Right lobe of liver (tissue), 6 donors: ENCODE results near the gene ACAP3. TPM values are rescaled to one million over a fixed set of nuclear protein-coding genes. Genes with fewer than 3 reads are reported as not detected.

Experiments used
- ATAC-seq, 4 donors: fragments of 200-7000 bp; cut with Tn5 transposase; one replicate each; pipeline ENCODE4 v1.9.1; 2020; ENCODE audit warnings: mild to moderate bottlenecking in 4 of 4, moderate library complexity in 4 of 4
- DNase-seq, 3 donors: peaks; one replicate each; pipeline ENCODE4 v3.0.0-alpha.2; 2020
- H3K27ac ChIP-seq, 3 donors: fragments of 200-600 bp; one replicate each; pipeline ENCODE4 v1.8.0; 2022
- H3K27me3 ChIP-seq, 2 donors: fragments of 200-600 bp; one replicate each; pipeline ENCODE4 v1.8.0; 2022
- H3K36me3 ChIP-seq, 4 donors: fragments of 200-600 bp; sonication (generic) in 1 of 4; one replicate each; pipeline versions ENCODE4 v1.5.1 to v1.8.0; 2017 to 2022; ENCODE audit warnings: control low read depth in 1 of 4
- H3K4me1 ChIP-seq, 4 donors: fragments of 200-600 bp; sonication (generic) in 1 of 4; one replicate each; pipeline versions ENCODE4 v1.5.1 to v1.8.0; 2017 to 2022; ENCODE audit warnings: control low read depth in 1 of 4
- H3K4me3 ChIP-seq, 3 donors: fragments of 200-600 bp; one replicate each; pipeline ENCODE4 v1.8.0; 2022
- H3K9me3 ChIP-seq, 4 donors: fragments of 200-600 bp; sonication (generic) in 1 of 4; one replicate each; pipeline versions ENCODE4 v1.5.1 to v1.8.0; 2017 to 2022; ENCODE audit warnings: control low read depth in 1 of 4
- POLR2A ChIP-seq: fragments of 450-650 bp; IDR thresholded peaks from one replicate; pipeline ENCODE4 v1.6.1; 2017; ENCODE audit warnings: antibody characterized with exemption, mild to moderate bottlenecking
- WGBS: methylation state at CpG from one replicate; pipeline ENCODE4 v1.1.6; 2018; ENCODE audit warnings: low coverage, low lambda C conversion rate; ENCODE audit not compliant: insufficient coverage; ENCODE audit errors: missing lambda C conversion rate; 5-methylcytosine and 5-hydroxymethylcytosine counted together
- intact Hi-C, 2 donors: fragments of 100-400 bp; cut with DNase I; formaldehyde crosslinking; loops; one replicate each; pipeline versions ENCODE4 v1.11.2 to v1.14.1; 2022
- total RNA-seq, 6 experiments: library from RNA; depleted of rRNA in 2 of 6; stranded (reverse); fragments of >200 nt in 2 of 6; fragmentation: NEBNext Ultra II Directional in 3 of 6; extraction: Animal tissue kit (Norgen Biotek cat#: 25700) in 3 of 6; gene quantifications; one replicate each; pipeline versions ENCODE4 v1.1.0 to v1.2.4, GENCODE V29; 2016 to 2023
- TF ChIP-seq, protein P1 (sequence below), 4 donors: fragments of 200-600 bp in 3 of 4; fragments of 450-650 bp in 1 of 4; IDR thresholded peaks; one replicate each; pipeline versions ENCODE4 v1.5.1 to v1.8.0; 2016 to 2022; ENCODE audit warnings: antibody characterized with exemption in 4 of 4, mild to moderate bottlenecking in 2 of 4
- donor health status: DM: no; HTN: yes; CAD: no.
- donor health status: DM: no; HTN: no; CAD: no.
- donor health status: DM: no; HTN: no; CAD: no.
- donor health status: DM: no; HTN: yes; CAD: no.
- donor health status: DM: no; HTN: yes; CAD: no.

The ACAP3 gene
- total RNA-seq, 6 experiments from 2014 or later = 20.1 to 28.0 (median 22.0) TPM

GRCh38 chr1:1343811-1344421 is 36.2 kb upstream of the ACAP3 start:
- Histone ChIP-seq H3K27me3 (no peaks in the 10 kb centered on the region), H3K4me3 (peak overlapping the region in 2 of 3 donors; percentile 2 to 20), H3K9me3 (no peaks in the 10 kb centered on the region), H3K36me3 (peaks cover 0 to 9% (median under 1%) of the 10 kb centered on the region in 4 donors), H3K4me1 (peaks cover 0 to 47% (median 25%) of the 10 kb centered on the region in 4 donors), H3K27ac (peak overlapping the region in 2 of 3 donors; percentile 49 to 52)
- ATAC-seq = peak; percentile 52 to 75 (median 61)
- peak; percentile 68 to 91 (median 91) for DNase-seq
- intact Hi-C loops = no loop called here
- TF ChIP-seq, protein P1, sequence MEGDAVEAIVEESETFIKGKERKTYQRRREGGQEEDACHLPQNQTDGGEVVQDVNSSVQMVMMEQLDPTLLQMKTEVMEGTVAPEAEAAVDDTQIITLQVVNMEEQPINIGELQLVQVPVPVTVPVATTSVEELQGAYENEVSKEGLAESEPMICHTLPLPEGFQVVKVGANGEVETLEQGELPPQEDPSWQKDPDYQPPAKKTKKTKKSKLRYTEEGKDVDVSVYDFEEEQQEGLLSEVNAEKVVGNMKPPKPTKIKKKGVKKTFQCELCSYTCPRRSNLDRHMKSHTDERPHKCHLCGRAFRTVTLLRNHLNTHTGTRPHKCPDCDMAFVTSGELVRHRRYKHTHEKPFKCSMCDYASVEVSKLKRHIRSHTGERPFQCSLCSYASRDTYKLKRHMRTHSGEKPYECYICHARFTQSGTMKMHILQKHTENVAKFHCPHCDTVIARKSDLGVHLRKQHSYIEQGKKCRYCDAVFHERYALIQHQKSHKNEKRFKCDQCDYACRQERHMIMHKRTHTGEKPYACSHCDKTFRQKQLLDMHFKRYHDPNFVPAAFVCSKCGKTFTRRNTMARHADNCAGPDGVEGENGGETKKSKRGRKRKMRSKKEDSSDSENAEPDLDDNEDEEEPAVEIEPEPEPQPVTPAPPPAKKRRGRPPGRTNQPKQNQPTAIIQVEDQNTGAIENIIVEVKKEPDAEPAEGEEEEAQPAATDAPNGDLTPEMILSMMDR (IDR thresholded peaks at IDR 0.05) = no peak
- no peak for TF ChIP-seq POLR2A
- WGBS = no CpG with 5 or more reads among the region's 24 CpGs

DNA sequence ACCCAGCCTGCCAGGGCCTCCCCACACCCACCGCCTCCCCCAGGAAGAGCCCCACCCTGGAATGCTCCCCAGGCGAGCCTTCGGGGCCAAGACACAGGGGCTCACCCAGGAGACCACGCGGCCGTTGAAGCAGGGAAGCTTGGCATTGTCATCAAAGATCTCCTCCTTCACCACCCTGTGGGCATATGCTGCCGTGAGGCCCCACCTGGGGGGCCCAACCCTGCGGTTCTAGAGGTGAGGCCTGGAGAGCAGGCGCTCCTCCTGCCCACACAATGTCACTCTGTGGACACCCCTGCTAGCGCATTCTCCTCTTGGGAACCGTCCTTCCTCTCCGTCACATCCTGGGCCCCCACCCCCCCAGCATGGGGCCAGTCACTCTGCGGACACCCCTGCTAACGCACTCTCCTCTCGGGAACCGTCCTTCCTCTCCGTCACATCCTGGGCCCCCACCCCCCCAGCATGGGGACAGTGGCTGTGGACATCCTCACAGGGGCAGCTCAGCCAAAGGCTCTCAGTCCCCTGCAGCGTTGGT is 34.9 kb upstream of the ACAP3 start:
- Histone ChIP-seq H3K36me3 (peaks cover 0 to 18% (median 2%) of the 10 kb centered on the region in 4 donors), H3K4me3 (no peak overlapping the region), H3K27me3 (no peaks in the 10 kb centered on the region), H3K9me3 (no peaks in the 10 kb centered on the region), H3K27ac (no peak overlapping the region), H3K4me1 (peaks cover 0 to 46% (median 24%) of the 10 kb centered on the region in 4 donors)
- intact Hi-C loops = no loop called here
- no peak for ATAC-seq
- WGBS = 93% methylated on average over 3 of the region's 18 CpGs
- no peak for TF ChIP-seq POLR2A
- TF ChIP-seq, protein P1 (IDR thresholded peaks at IDR 0.05) = no peak
- DNase-seq = no peak

DNA sequence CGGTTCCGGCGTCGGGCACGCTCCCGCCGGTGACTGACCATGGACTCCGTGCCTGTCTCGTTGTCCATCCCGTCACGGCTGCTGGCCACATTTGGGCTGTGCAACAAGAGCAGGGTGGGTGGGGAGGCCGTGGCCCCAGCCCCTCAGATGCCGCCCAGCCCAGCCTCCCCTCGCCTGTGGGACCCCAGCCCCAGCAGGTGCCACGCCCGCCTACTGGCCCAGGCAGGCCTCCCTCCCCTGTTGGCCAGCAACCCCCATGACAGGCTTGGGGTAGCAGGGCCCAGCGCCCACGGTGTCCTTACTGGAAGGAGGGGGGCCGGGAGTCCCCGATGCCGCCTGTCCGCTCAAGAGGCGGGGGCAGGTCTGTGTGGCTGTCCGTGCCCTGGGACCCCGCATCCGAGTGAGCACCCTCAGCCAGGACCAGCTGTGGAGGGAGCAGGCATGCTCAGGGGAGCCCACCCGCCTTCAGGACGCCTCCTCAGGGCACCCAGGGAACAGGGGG is 34.4 kb upstream of the ACAP3 start:
- no peaks in the 10 kb centered on the region for H3K9me3 ChIP-seq
- WGBS = no CpG with 5 or more reads among the region's 28 CpGs
- TF ChIP-seq POLR2A = no peak
- TF ChIP-seq, protein P1 (IDR thresholded peaks at IDR 0.05) = no peak
- H3K4me3 ChIP-seq = no peak overlapping the region
- peaks cover 0 to 18% (median 2%) of the 10 kb centered on the region in 4 donors for H3K36me3 ChIP-seq
- ATAC-seq (no peak), DNase-seq (no peak)
- intact Hi-C loops = no loop called here
- H3K4me1 ChIP-seq = peaks cover 0 to 40% (median 21%) of the 10 kb centered on the region in 4 donors
- no peaks in the 10 kb centered on the region for H3K27me3 ChIP-seq
- H3K27ac ChIP-seq = no peak overlapping the region

DNA sequence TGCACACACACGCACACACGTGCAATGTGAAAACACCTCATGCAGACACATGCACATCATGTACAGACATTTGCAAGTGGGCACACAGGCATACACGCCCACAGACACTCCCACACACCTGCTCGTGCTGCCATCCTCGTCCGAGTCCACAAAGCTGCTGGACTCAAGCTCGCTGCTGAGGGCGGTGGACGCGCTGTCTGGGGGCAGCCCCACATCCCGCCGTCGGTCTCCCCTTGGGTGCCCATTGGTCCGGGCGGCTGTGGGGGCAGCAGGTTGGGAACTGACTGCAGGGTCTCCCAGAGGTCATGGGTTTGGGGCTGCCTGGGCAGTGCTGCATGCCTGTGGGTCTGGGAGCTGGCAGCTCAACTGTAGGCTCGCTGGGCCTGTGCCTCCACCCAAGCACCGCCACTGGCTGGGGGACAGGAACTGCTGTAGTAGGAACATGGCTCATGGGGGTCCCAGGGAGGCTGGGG is 33.9 kb upstream of the ACAP3 start:
- Histone ChIP-seq H3K9me3 (no peaks in the 10 kb centered on the region), H3K4me1 (peaks cover 0 to 35% (median 19%) of the 10 kb centered on the region in 4 donors), H3K27ac (no peak overlapping the region), H3K4me3 (no peak overlapping the region), H3K36me3 (peaks cover 0 to 18% (median 2%) of the 10 kb centered on the region in 4 donors), H3K27me3 (no peaks in the 10 kb centered on the region)
- DNase-seq = no peak
- WGBS = no CpG with 5 or more reads among the region's 17 CpGs
- intact Hi-C loops = no loop called here
- TF ChIP-seq POLR2A = no peak
- TF ChIP-seq, protein P1 (IDR thresholded peaks at IDR 0.05) = no peak
- no peak for ATAC-seq
